K562 (cell line): ENCODE data around the gene TFEB. TPM values are rescaled to one million over a fixed set of nuclear protein-coding genes. Genes with fewer than 3 reads are reported as not detected.
A peak's percentile ranks its signal among the peaks of the same experiment; 100 is the strongest.

Source experiments
- ATAC-seq: fragments of 200-7000 bp; cut with Tn5 transposase; 3 replicates; pipeline ENCODE4 v1.9.1; 2020; ENCODE audit warnings: moderate library complexity
- BruUV-seq: library from RNA; stranded (reverse); fragments of 400-500 nt; replicated peaks from 2 replicates; lab custom pipeline; 2021; lab: Mats Ljungman, UMichigan
- CTCF ChIA-PET: fragments of 300-600 bp; formaldehyde crosslinking; extraction: SDS; loops from one replicate; lab custom pipeline; 2021; ENCODE audit warnings: low intra/inter-chr PET ratio; lab: Yijun Ruan, JAX
- POLR2A ChIA-PET: fragments of 300-600, 350-650 bp; sonication (Branson Sonifier 250); formaldehyde crosslinking; extraction: SDS; loops from one replicate; lab custom pipeline; 2021; ENCODE audit warnings: antibody characterized with exemption, inconsistent platforms; lab: Yijun Ruan, JAX
- DNase-seq, 4 experiments: peaks; one replicate each; pipeline versions ENCODE4 v3.0.0 to v3.0.0-alpha.2; 2011 to 2018; ENCODE audit warnings: low spot score in 3 of 4, mixed read lengths in 3 of 4; ENCODE audit errors: extremely low read depth in 1 of 4
- FAIRE-seq: peaks from 2 replicates; lab custom pipeline; 2011; peaks lifted over from hg19 to GRCh38; lab: Jason Lieb, UNC
- H2AFZ ChIP-seq: 2 replicates; pipeline ENCODE4 v1.6.0; 2011; ENCODE audit warnings: low read depth, low read length, control low read depth, inconsistent platforms
- H3K27ac ChIP-seq: fragments of 200-600 bp; 3 replicates; pipeline ENCODE4 v1.8.0; 2011; ENCODE audit warnings: low read depth, mild to moderate bottlenecking, control low read depth, inconsistent platforms, low read length, moderate library complexity, mixed read lengths; ENCODE audit errors: extremely low read depth
- H3K27me3 ChIP-seq, 2 experiments: fragments of 300-600 bp in 1 of 2; 2 replicates in 1 of 2; 3 replicates in 1 of 2; pipeline versions ENCODE4 v1.6.0 to v1.8.0; 2011; ENCODE audit warnings: inconsistent platforms in 2 of 2, low read length in 2 of 2, mild to moderate bottlenecking in 1 of 2, mixed read lengths in 1 of 2, moderate library complexity in 1 of 2; ENCODE audit not compliant: control insufficient read depth in 2 of 2, insufficient read depth in 2 of 2
- H3K36me3 ChIP-seq: fragments of 300-600 bp; 3 replicates; pipeline ENCODE4 v1.8.0; 2011; ENCODE audit warnings: mild to moderate bottlenecking, low read length, inconsistent platforms; ENCODE audit not compliant: control insufficient read depth, insufficient read depth
- H3K4me1 ChIP-seq, 2 experiments: fragments of 200-600 bp in 1 of 2; replicated peaks in 1 of 2; 2 replicates in 1 of 2; 3 replicates in 1 of 2; pipeline versions ENCODE4 v1.5.1 to v1.8.0; 2011; ENCODE audit warnings: inconsistent platforms in 2 of 2, low read length in 2 of 2, mild to moderate bottlenecking in 1 of 2, mixed read lengths in 1 of 2, moderate library complexity in 1 of 2; ENCODE audit not compliant: control insufficient read depth in 2 of 2, insufficient read depth in 2 of 2
- H3K4me2 ChIP-seq: 2 replicates; pipeline ENCODE4 v1.6.1; 2011; ENCODE audit warnings: low read length, control low read depth, inconsistent platforms, mixed read lengths; ENCODE audit not compliant: insufficient read depth
- H3K4me3 ChIP-seq: fragments of 200-600 bp; sonication (generic), shearing (Covaris generic); 2 replicates; pipeline ENCODE4 v1.5.1; 2016; ENCODE audit warnings: control low read depth, inconsistent platforms
- H3K79me2 ChIP-seq: fragments of 200-600 bp; 3 replicates; pipeline ENCODE4 v1.8.0; 2011; ENCODE audit warnings: low read length, inconsistent platforms; ENCODE audit not compliant: control insufficient read depth, insufficient read depth
- H3K9ac ChIP-seq, 2 experiments: 2 replicates each; pipeline versions ENCODE4 v1.6.0 to v1.6.1; 2011; ENCODE audit warnings: low read depth in 2 of 2, low read length in 2 of 2, control low read depth in 1 of 2, inconsistent platforms in 1 of 2, mild to moderate bottlenecking in 1 of 2, mixed read lengths in 1 of 2; ENCODE audit not compliant: insufficient read depth in 1 of 2
- H3K9me1 ChIP-seq: one replicate; pipeline ENCODE4 v1.6.0; 2011; ENCODE audit warnings: inconsistent platforms, mild to moderate bottlenecking, low read length, moderate library complexity; ENCODE audit not compliant: control insufficient read depth, insufficient read depth
- H3K9me3 ChIP-seq: replicated peaks from 2 replicates; pipeline ENCODE4 v1.5.1; 2011; ENCODE audit warnings: low read depth, low read length, inconsistent platforms; ENCODE audit not compliant: control insufficient read depth, insufficient read depth
- H4K20me1 ChIP-seq: replicated peaks from 2 replicates; pipeline ENCODE4 v1.6.1; 2011; ENCODE audit warnings: low read length, inconsistent platforms, mixed read lengths; ENCODE audit not compliant: control insufficient read depth, insufficient read depth
- ATF3 ChIP-seq, 2 experiments: fragments of 450-650 bp in 1 of 2; sonication (generic) in 1 of 2; formaldehyde crosslinking in 1 of 2; IDR thresholded peaks in 1 of 2; conservative IDR thresholded peaks in 1 of 2; 2 replicates each; pipeline versions ENCODE4 v1.6.1 to v1.8.1; 2016 to 2023; ENCODE audit warnings: mild to moderate bottlenecking in 2 of 2, moderate library complexity in 2 of 2, inconsistent platforms in 1 of 2, missing genetic modification reagents in 1 of 2
- BCOR ChIP-seq: fragments of 450-650 bp; IDR thresholded peaks from 2 replicates; pipeline ENCODE4 v1.6.1; 2016
- FOXJ3 ChIP-seq: sonication (generic); formaldehyde crosslinking; IDR thresholded peaks from 2 replicates; pipeline ENCODE4 v1.4.0; 2020; ENCODE audit warnings: mild to moderate bottlenecking, missing genetic modification reagents
- HDAC2 ChIP-seq: fragments of 450-650 bp; IDR thresholded peaks from 2 replicates; pipeline ENCODE4 v1.6.1; 2016; ENCODE audit warnings: mild to moderate bottlenecking
- HMBOX1 ChIP-seq: sonication (generic); IDR thresholded peaks from 2 replicates; pipeline ENCODE4 v1.6.1; 2016
- HOMEZ ChIP-seq: fragments of 250-450 bp; sonication (Bioruptor Pico); IDR thresholded peaks from 2 replicates; pipeline ENCODE4 v1.4.0; 2020; ENCODE audit warnings: mild to moderate bottlenecking, moderate library complexity
- KDM1A ChIP-seq, 2 experiments: fragments of 450-650 bp; IDR thresholded peaks; 2 replicates each; pipeline ENCODE4 v1.6.1; 2016; ENCODE audit warnings: mild to moderate bottlenecking in 2 of 2
- PHB2 ChIP-seq: fragments of 450-650 bp; IDR thresholded peaks from 2 replicates; pipeline ENCODE4 v1.6.1; 2017; ENCODE audit warnings: low read depth
- RBM25 ChIP-seq: fragments of 200-400 bp; formaldehyde crosslinking; IDR thresholded peaks from 2 replicates; pipeline ENCODE4 v1.6.1; 2018; ENCODE audit warnings: low read length, low read depth, moderate library complexity; ENCODE audit not compliant: severe bottlenecking
- RBM34 ChIP-seq: fragments of 200-400 bp; formaldehyde crosslinking; IDR thresholded peaks from 2 replicates; pipeline ENCODE4 v1.6.1; 2018; ENCODE audit warnings: low read length, borderline replicate concordance; ENCODE audit not compliant: insufficient read depth
- RCOR1 ChIP-seq, 2 experiments: IDR thresholded peaks; 2 replicates each; pipeline ENCODE4 v1.6.1; 2012; ENCODE audit warnings: low read depth in 2 of 2, low read length in 2 of 2, borderline replicate concordance in 1 of 2, improper control_type of control experiment in 1 of 2
- SAFB ChIP-seq: fragments of 200-400 bp; formaldehyde crosslinking; IDR thresholded peaks from 2 replicates; pipeline ENCODE4 v1.6.1; 2017; ENCODE audit warnings: low read depth, low read length, borderline replicate concordance
- SMARCA5 ChIP-seq: fragments of 450-650 bp; IDR thresholded peaks from 2 replicates; pipeline ENCODE4 v1.6.1; 2016
- TAF1 ChIP-seq: IDR thresholded peaks from 2 replicates; pipeline ENCODE4 v1.6.1; 2011; ENCODE audit warnings: mild to moderate bottlenecking, low read length, moderate library complexity; ENCODE audit not compliant: insufficient read depth, control insufficient read depth, severe bottlenecking; ENCODE audit errors: extremely low read depth
- ZFP36 ChIP-seq: fragments of 150-350 bp; IDR thresholded peaks from 2 replicates; pipeline ENCODE4 v1.6.1; 2018; ENCODE audit warnings: low read length, low read depth; ENCODE audit not compliant: partially characterized antibody
- ZFX ChIP-seq: sonication (generic); formaldehyde crosslinking; IDR thresholded peaks from 2 replicates; pipeline ENCODE4 v1.8.0; 2022; ENCODE audit warnings: mild to moderate bottlenecking, missing genetic modification reagents, moderate library complexity
- ZNF165 ChIP-seq: fragments of 250-450 bp; sonication (Bioruptor Pico); IDR thresholded peaks from 2 replicates; pipeline ENCODE4 v1.4.0; 2020; ENCODE audit warnings: borderline replicate concordance
- ZNF224 ChIP-seq: sonication (generic); formaldehyde crosslinking; IDR thresholded peaks from 2 replicates; pipeline ENCODE4 v1.8.0; 2022; ENCODE audit warnings: mild to moderate bottlenecking, missing genetic modification reagents
- ZNF644 ChIP-seq: fragments of 200-800 bp; sonication (Bioruptor generic); IDR thresholded peaks from 2 replicates; pipeline ENCODE4 v1.6.1; 2016; ENCODE audit warnings: low read depth, missing genetic modification characterization, missing compliant biosample characterization
- in situ Hi-C: fragments of 300-500 bp; cut with MboI; formaldehyde crosslinking; loops from 4 replicates; pipeline ENCODE4 v1.15.0; 2018; ENCODE audit warnings: inconsistent platforms, mixed read lengths
- intact Hi-C: fragments of 100-400 bp; cut with micrococcal nuclease; formaldehyde crosslinking; loops from 2 replicates; pipeline ENCODE4 v1.14.2; 2022
- polyA plus RNA-seq, 8 experiments: library from polyadenylated mRNA; depleted of rRNA in 4 of 8; stranded (reverse) in 5 of 8; unstranded in 3 of 8; fragments of >200 nt; fragmentation: Nextera tagmentation in 2 of 8; fragmentation: Illumina TruSeq in 1 of 8; extraction: Ambion mirVana in 2 of 8; extraction: Trizol in 1 of 8; gene quantifications; 2 replicates each; pipeline versions ENCODE4 v1.2.1 to v1.2.3, GENCODE V29; 2011 to 2014; ENCODE audit warnings: inconsistent platforms in 1 of 8, missing spikeins in 1 of 8
- total RNA-seq, 7 experiments: library from RNA; depleted of rRNA in 6 of 7; stranded (reverse); fragments of >200 nt in 6 of 7; fragmentation: Illumina TruSeq in 2 of 7; extraction: Trizol in 2 of 7; gene quantifications; 2 replicates each; pipeline versions ENCODE4 v1.2.1 to v1.2.3, GENCODE V29; 2011 to 2021; ENCODE audit warnings: low replicate concordance in 1 of 7

Gene TFEB
- total and polyA plus RNA-seq, 9 of the 15 experiments (the other 6 are each of a cell fraction or from before 2014, with no cell fraction given): 0.04 to 4.7 (median 2.0) TPM

DNA sequence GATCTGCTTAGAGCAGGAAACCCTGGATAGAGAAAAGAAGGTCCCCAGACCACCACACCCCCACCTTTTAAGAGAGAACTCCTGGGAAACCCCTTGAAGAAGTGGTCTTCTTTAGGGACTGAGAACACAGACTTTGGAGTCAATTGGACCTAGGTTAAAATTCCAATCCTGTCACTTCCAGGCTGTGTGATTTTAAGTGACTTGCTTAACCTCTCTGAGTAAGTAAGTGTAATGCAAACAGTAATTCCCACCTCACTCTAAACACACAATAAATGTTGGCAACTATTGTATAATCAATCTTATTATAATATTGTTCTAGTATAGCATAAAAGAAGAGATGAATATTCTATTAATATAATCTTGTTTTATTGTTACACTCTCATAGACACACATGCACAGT lies 3.3 kb downstream of the TFEB start:
- Histone ChIP-seq H3K79me2 (no peaks in the 10 kb centered on the region), H3K9me3 (no peaks in the 10 kb centered on the region), H3K36me3 (no peaks in the 10 kb centered on the region), H3K4me3 (no peak overlapping the region), H3K27me3 (peaks cover 0 to 27% of the 10 kb centered on the region in 2 experiments; a peak in 2 of 5 replicates), H3K27ac (no peak overlapping the region), H3K4me2 (no peak overlapping the region), H3K9ac (no peak overlapping the region), H3K9me1 (no peaks in the 10 kb centered on the region), H4K20me1 (peaks cover 4% of the 10 kb centered on the region), H3K4me1 (peaks cover 5 to 34% of the 10 kb centered on the region in 2 experiments), H2AFZ (no peak overlapping the region)
- TSS peak; percentile 34 for BruUV-seq
- peak; percentile 94 for TF ChIP-seq BCOR
- no peak for TF ChIP-seq RBM34
- TF ChIP-seq HDAC2: 0 out of 2 replicates have a peak, but pooled peaks have one; percentile 41
- peak; percentile 71 to 82 for TF ChIP-seq KDM1A (IDR thresholded peaks at IDR 0.05)
- no peak for TF ChIP-seq HMBOX1
- peak; percentile 90 for TF ChIP-seq RBM25
- no peak for TF ChIP-seq ZFX (CRISPR knock-in tag)
- TF ChIP-seq ZNF644 (tag): no peak
- TF ChIP-seq HOMEZ (CRISPR knock-in tag): no peak
- peak; percentile 88 for TF ChIP-seq ZFP36
- TF ChIP-seq ATF3 (IDR thresholded peaks at IDR 0.05): no peak
- no peak for TF ChIP-seq ATF3 (CRISPR knock-in tag; conservative IDR thresholded peaks at IDR 0.05)
- no peak for TF ChIP-seq SAFB
- peak in 1 of 2 experiments; percentile 11; a peak in 1 of 4 replicates for TF ChIP-seq RCOR1 (IDR thresholded peaks at IDR 0.05; ENCODE audit: borderline replicate concordance in 1 of 2, low read depth in 2 of 2, low read length in 2 of 2)
- no peak for TF ChIP-seq PHB2
- no peak for TF ChIP-seq ZNF165 (CRISPR knock-in tag)
- TF ChIP-seq FOXJ3 (CRISPR knock-in tag): no peak
- no peak for TF ChIP-seq ZNF224
- TF ChIP-seq SMARCA5: 0 out of 2 replicates have a peak, but pooled peaks have one; percentile 55
- TF ChIP-seq TAF1: no peak
- POLR2A ChIA-PET: interaction anchor here (1.8 to 2.2 kb wide), 2 partner anchors 12 to 34 kb away, joined by 4 to 11 read pairs; no protein-coding TSS in a partner anchor
- FAIRE-seq (no peak), DNase-seq (no peak), ATAC-seq (no peak)
- in situ Hi-C loops: no loop called here
- CTCF ChIA-PET: no interaction called here
- intact Hi-C loops: no loop called here
